Endothelial cell of umbilical vein (primary cell): ENCODE results near the gene CEP89. TPM values are rescaled to one million over a fixed set of nuclear protein-coding genes. Genes with fewer than 3 reads are reported as not detected.
"Not testable (repeated sequence)": the region's sequence is repeated elsewhere in the genome, so short reads cannot be mapped to it uniquely, and the experiment has no call there.

Experiments
- BruUV-seq: library from RNA; stranded (reverse); fragments of 400-500 nt; replicated peaks from 2 replicates; lab custom pipeline; 2021; lab: Mats Ljungman, UMichigan
- CTCF ChIA-PET: fragments of 300-600, 350-600 bp; sonication (Branson Sonifier 250); formaldehyde crosslinking; loops from one replicate; lab custom pipeline; 2021; ENCODE audit warnings: antibody characterized with exemption, inconsistent platforms; lab: Charles Lee
- POLR2A ChIA-PET: fragments of 300-600, 350-600 bp; sonication (Branson Sonifier 250); formaldehyde crosslinking; loops from one replicate; lab custom pipeline; 2021; ENCODE audit warnings: antibody characterized with exemption, inconsistent platforms; lab: Charles Lee
- DNase-seq: peaks from one replicate; pipeline ENCODE4 v3.0.0-alpha.2; 2011; ENCODE audit warnings: low read depth, low spot score
- FAIRE-seq: peaks from 2 replicates; lab custom pipeline; 2011; peaks lifted over from hg19 to GRCh38; lab: Jason Lieb, UNC
- H2AFZ ChIP-seq: 2 replicates; pipeline ENCODE4 v1.6.0; 2012; ENCODE audit warnings: low read depth, low read length, control low read depth, inconsistent platforms
- H3K27ac ChIP-seq: 2 replicates; pipeline ENCODE4 v1.5.1; 2011; ENCODE audit warnings: low read depth, mild to moderate bottlenecking, control low read depth, low read length, moderate library complexity; ENCODE audit not compliant: insufficient read depth
- H3K27me3 ChIP-seq, 2 experiments: 2 replicates each; pipeline versions ENCODE4 v1.6.0 to v1.6.1; 2011; ENCODE audit warnings: low read length in 2 of 2, mixed read lengths in 1 of 2; ENCODE audit not compliant: control insufficient read depth in 2 of 2, insufficient read depth in 2 of 2
- H3K36me3 ChIP-seq, 2 experiments: 2 replicates in 1 of 2; 3 replicates in 1 of 2; pipeline ENCODE4 v1.5.1; 2011; ENCODE audit warnings: low read length in 2 of 2, mild to moderate bottlenecking in 1 of 2, moderate library complexity in 1 of 2; ENCODE audit not compliant: control insufficient read depth in 2 of 2, insufficient read depth in 2 of 2; ENCODE audit errors: extremely low read depth in 1 of 2
- H3K4me1 ChIP-seq: 3 replicates; pipeline ENCODE4 v1.5.1; 2011; ENCODE audit warnings: mild to moderate bottlenecking, low read length; ENCODE audit not compliant: control insufficient read depth, insufficient read depth; ENCODE audit errors: extremely low read depth
- H3K4me2 ChIP-seq: 2 replicates; pipeline ENCODE4 v1.6.1; 2011; ENCODE audit warnings: low read length, control low read depth, mixed read lengths; ENCODE audit not compliant: insufficient read depth
- H3K4me3 ChIP-seq, 3 experiments: fragments of 200-600 bp in 1 of 3; sonication (generic), shearing (Covaris generic) in 1 of 3; replicated peaks in 1 of 3; 2 replicates each; pipeline ENCODE4 v1.5.1; 2011 to 2016; ENCODE audit warnings: control low read depth in 3 of 3, low read length in 3 of 3, mild to moderate bottlenecking in 2 of 3, inconsistent platforms in 1 of 3, low read depth in 1 of 3, moderate library complexity in 1 of 3; ENCODE audit not compliant: insufficient read depth in 1 of 3
- H3K79me2 ChIP-seq: 2 replicates; pipeline ENCODE4 v1.6.0; 2012; ENCODE audit warnings: low read length, inconsistent platforms; ENCODE audit not compliant: control insufficient read depth, insufficient read depth
- H3K9ac ChIP-seq: replicated peaks from 2 replicates; pipeline ENCODE3; 2011; ENCODE audit warnings: low read length, control low read depth; ENCODE audit not compliant: insufficient read depth; ENCODE audit errors: extremely low read depth
- H3K9me1 ChIP-seq: replicated peaks from 3 replicates; pipeline ENCODE4 v1.6.0; 2011; ENCODE audit warnings: mild to moderate bottlenecking, low read length; ENCODE audit not compliant: control insufficient read depth, insufficient read depth; ENCODE audit errors: extremely low read depth
- H3K9me3 ChIP-seq: replicated peaks from 2 replicates; pipeline ENCODE4 v1.5.1; 2012; ENCODE audit warnings: low read length, inconsistent platforms; ENCODE audit not compliant: control insufficient read depth, insufficient read depth
- H4K20me1 ChIP-seq: replicated peaks from 2 replicates; pipeline ENCODE3; 2011; ENCODE audit warnings: mild to moderate bottlenecking, low read length; ENCODE audit not compliant: control insufficient read depth, insufficient read depth; ENCODE audit errors: extremely low read depth
- CTCF ChIP-seq, 2 donors: IDR thresholded peaks; 1 replicate in 1 of 2; 2 replicates in 1 of 2; pipeline ENCODE4 v1.5.1; 2011; ENCODE audit warnings: low read length in 2 of 2, mild to moderate bottlenecking in 2 of 2, moderate library complexity in 2 of 2, control low read depth in 1 of 2, inconsistent platforms in 1 of 2, low read depth in 1 of 2; ENCODE audit not compliant: insufficient read depth in 1 of 2; ENCODE audit errors: extremely low read depth in 1 of 2
- EZH2 ChIP-seq: IDR thresholded peaks from 2 replicates; pipeline ENCODE4 v1.6.1; 2012; ENCODE audit warnings: borderline replicate concordance, low read depth, mild to moderate bottlenecking, moderate library complexity, low read length, inconsistent platforms; ENCODE audit not compliant: severe bottlenecking
- FOS ChIP-seq: IDR thresholded peaks from 2 replicates; pipeline ENCODE4 v1.6.1; 2011; ENCODE audit warnings: mild to moderate bottlenecking, low read length, moderate library complexity, borderline replicate concordance; ENCODE audit not compliant: insufficient read depth
- GATA2 ChIP-seq: IDR thresholded peaks from 2 replicates; pipeline ENCODE4 v1.7.0; 2011; ENCODE audit warnings: low read depth, mild to moderate bottlenecking, moderate library complexity, mixed read lengths, low read length; ENCODE audit not compliant: insufficient read length, insufficient read depth
- JUN ChIP-seq: IDR thresholded peaks from 2 replicates; pipeline ENCODE4 v1.6.1; 2011; ENCODE audit warnings: borderline replicate concordance, low read depth; ENCODE audit not compliant: insufficient read length, insufficient read depth
- MAX ChIP-seq: IDR thresholded peaks from 2 replicates; pipeline ENCODE4 v1.6.1; 2011; ENCODE audit not compliant: insufficient read depth, insufficient read length
- MYC ChIP-seq: IDR thresholded peaks from one replicate; pipeline ENCODE4 v1.6.1; 2011; ENCODE audit warnings: mild to moderate bottlenecking, low read depth, low read length
- POLR2A ChIP-seq: IDR thresholded peaks from 2 replicates; pipeline ENCODE4 v1.6.1; 2012; ENCODE audit warnings: low read depth, mild to moderate bottlenecking, control low read depth, low read length
- POLR2AphosphoS5 ChIP-seq: IDR thresholded peaks from 2 replicates; pipeline ENCODE4 v1.6.1; 2012; ENCODE audit warnings: low read depth, mild to moderate bottlenecking, control low read depth, low read length, moderate library complexity; ENCODE audit not compliant: insufficient read depth
- dilution Hi-C: fragments of 300-500 bp; cut with MboI; formaldehyde crosslinking; loops from one replicate; pipeline ENCODE4 v1.15.0; 2019; ENCODE audit warnings: low sequenced_read_pairs; ENCODE audit not compliant: extremely low pct_ligation_motif_present
- intact Hi-C: fragments of 100-400 bp; cut with micrococcal nuclease; formaldehyde crosslinking; loops from one replicate; pipeline ENCODE4 v1.10.0; 2022
- polyA plus RNA-seq, 4 experiments: library from polyadenylated mRNA; depleted of rRNA in 3 of 4; stranded (reverse) in 3 of 4; unstranded in 1 of 4; fragments of >200 nt; gene quantifications; 2 replicates each; pipeline versions ENCODE4 v1.2.1 to v1.2.3, GENCODE V29; 2011 to 2012; ENCODE audit warnings: missing spikeins in 1 of 4
- total RNA-seq: library from RNA; stranded (reverse); gene quantifications from 2 replicates; pipeline ENCODE4 v1.2.3, GENCODE V29; 2021

Gene CEP89
- total and polyA plus RNA-seq, 2 donors (not counting 3 experiments of a cell fraction or from before 2014, with no cell fraction given), result 25.1 to 46.2 TPM

- DNase-seq (no peak), FAIRE-seq (no peak)
- dilution Hi-C loops, result no loop called here
- no TSS peak for BruUV-seq
- H3K4me1 ChIP-seq, result no peaks in the 10 kb centered on the region
- H3K36me3 ChIP-seq, result no peaks in the 10 kb centered on the region
- no peaks in the 10 kb centered on the region for H3K79me2 ChIP-seq
- H3K27me3 ChIP-seq, result no peaks in the 10 kb centered on the region
- intact Hi-C loops, result no loop called here
- H3K9me1 ChIP-seq, result no peaks in the 10 kb centered on the region
- no peak overlapping the region for H3K27ac ChIP-seq
- no peak overlapping the region for H2AFZ ChIP-seq
- no peaks in the 10 kb centered on the region for H3K9me3 ChIP-seq
- no peak overlapping the region for H3K9ac ChIP-seq
- H3K4me2 ChIP-seq, result no peak overlapping the region
- H3K4me3 ChIP-seq, result no peak overlapping the region
- ChIA-PET CTCF (no interaction called here), POLR2A (no interaction called here)
- TF ChIP-seq MYC (no peak), EZH2 (no peak), GATA2 (no peak), JUN (no peak), POLR2A (no peak), FOS (no peak), POLR2AphosphoS5 (no peak), MAX (no peak), CTCF (IDR thresholded peaks at IDR 0.05; ENCODE audit: extremely low read depth in 1 of 2, insufficient read depth in 1 of 2, low read depth in 1 of 2, low read length in 2 of 2) (no peak)
- H4K20me1 ChIP-seq, result no peaks in the 10 kb centered on the region
Observed at GRCh38 chr19:32997716-32998355, 26.1 kb upstream of the CEP89 start.

- H4K20me1 ChIP-seq, CTCF ChIA-PET, dilution Hi-C loops, H3K9me1 ChIP-seq, H3K9ac ChIP-seq, H3K4me2 ChIP-seq, FAIRE-seq, POLR2A ChIA-PET, BruUV-seq, H3K36me3 ChIP-seq, H3K4me1 ChIP-seq, H3K27ac ChIP-seq, intact Hi-C loops, DNase-seq, H3K9me3 ChIP-seq, H3K79me2 ChIP-seq, H2AFZ ChIP-seq, H3K27me3 ChIP-seq, H3K4me3 ChIP-seq: not testable (repeated sequence)
Observed at GRCh38 chr19:32997061-32997464, 25.3 kb upstream of the CEP89 start.

- POLR2A ChIA-PET, H3K9me3 ChIP-seq, H3K79me2 ChIP-seq, H3K27me3 ChIP-seq, H3K4me2 ChIP-seq, H3K9ac ChIP-seq, H3K27ac ChIP-seq, intact Hi-C loops, dilution Hi-C loops, H3K36me3 ChIP-seq, H3K4me3 ChIP-seq, BruUV-seq, H3K9me1 ChIP-seq, H4K20me1 ChIP-seq, H2AFZ ChIP-seq, H3K4me1 ChIP-seq, DNase-seq, FAIRE-seq, CTCF ChIA-PET: not testable (repeated sequence)
Observed at GRCh38 chr19:32995966-32996365, 24.2 kb upstream of the CEP89 start.
